ENCODE measurements around the gene PRKAG2.
"Not testable (repeated sequence)": the region's sequence is repeated elsewhere in the genome, so short reads cannot be mapped to it uniquely, and the experiment has no call there.

The PRKAG2 gene

DNA sequence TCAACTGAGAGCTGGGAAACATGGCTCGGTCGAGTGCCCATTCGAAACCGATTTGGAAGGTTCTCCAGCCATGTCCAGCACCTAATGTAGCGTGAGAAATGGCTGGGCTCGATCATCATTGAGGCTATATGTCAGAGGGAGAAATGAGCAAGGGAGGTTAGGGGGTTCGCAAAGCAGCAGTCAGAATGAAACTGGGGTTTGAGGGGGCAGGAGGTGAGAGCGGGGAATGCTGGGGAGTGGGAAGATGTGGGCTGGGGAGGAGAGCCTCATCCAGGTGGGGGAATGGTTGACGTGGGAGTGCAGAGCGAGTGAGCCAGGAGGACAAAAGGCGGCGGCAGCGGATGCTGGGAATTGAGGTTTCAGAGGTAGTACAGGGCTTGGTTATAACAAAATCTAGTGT lies 44.5 kb upstream of the PRKAG2 start:
- TF ChIP-seq, protein P1, sequence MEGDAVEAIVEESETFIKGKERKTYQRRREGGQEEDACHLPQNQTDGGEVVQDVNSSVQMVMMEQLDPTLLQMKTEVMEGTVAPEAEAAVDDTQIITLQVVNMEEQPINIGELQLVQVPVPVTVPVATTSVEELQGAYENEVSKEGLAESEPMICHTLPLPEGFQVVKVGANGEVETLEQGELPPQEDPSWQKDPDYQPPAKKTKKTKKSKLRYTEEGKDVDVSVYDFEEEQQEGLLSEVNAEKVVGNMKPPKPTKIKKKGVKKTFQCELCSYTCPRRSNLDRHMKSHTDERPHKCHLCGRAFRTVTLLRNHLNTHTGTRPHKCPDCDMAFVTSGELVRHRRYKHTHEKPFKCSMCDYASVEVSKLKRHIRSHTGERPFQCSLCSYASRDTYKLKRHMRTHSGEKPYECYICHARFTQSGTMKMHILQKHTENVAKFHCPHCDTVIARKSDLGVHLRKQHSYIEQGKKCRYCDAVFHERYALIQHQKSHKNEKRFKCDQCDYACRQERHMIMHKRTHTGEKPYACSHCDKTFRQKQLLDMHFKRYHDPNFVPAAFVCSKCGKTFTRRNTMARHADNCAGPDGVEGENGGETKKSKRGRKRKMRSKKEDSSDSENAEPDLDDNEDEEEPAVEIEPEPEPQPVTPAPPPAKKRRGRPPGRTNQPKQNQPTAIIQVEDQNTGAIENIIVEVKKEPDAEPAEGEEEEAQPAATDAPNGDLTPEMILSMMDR (IDR thresholded peaks at IDR 0.05; ENCODE audit: insufficient read depth, missing control alignments): no peak
- FAIRE-seq: no peak
- DNase-seq (ENCODE audit: insufficient read length, low spot score): no peak

DNA sequence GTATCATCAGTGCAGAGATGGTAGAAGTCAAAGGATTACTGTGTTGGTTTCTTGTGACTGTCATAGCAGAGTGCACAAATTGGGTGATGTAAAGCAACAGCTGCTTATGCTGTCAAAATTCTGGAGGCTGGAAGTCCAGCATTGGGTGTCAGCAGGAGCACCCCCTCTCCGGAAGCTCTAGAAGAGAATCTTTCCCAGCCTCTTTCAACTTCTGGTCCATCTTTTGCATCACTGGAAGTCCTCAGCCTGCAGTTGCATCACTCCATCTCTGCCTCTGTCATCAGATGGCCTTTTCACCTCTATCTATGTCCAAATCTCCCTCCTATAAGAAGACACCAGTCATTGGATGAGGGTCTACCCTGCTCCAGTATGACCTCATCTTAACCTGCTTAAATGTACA lies 43.6 kb upstream of the PRKAG2 start:
- TF ChIP-seq, protein P1 (IDR thresholded peaks at IDR 0.05; ENCODE audit: insufficient read depth, missing control alignments): no peak
- FAIRE-seq (no peak), DNase-seq (ENCODE audit: insufficient read length, low spot score) (no peak)

DNA sequence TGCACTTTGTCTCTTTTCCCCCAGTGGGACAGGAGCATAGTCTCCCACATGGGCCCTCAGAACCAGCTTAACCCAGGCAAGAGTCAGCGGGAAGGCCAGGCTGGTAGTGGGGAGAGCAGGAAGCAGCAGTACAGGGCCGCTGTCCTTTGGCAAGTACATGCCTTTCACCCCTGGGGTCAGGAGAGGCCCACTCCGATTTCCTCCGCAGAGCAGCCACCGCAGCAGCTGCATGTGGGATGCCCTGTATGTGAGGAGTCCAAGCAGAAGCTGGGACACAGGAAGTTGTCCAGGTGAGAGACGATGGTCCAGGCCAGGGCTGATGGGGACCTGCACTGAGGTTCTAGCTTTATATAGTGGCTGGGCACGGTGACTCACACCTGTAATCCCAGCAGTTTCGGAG lies 42.7 kb upstream of the PRKAG2 start:
- TF ChIP-seq, protein P1 (IDR thresholded peaks at IDR 0.05; ENCODE audit: insufficient read depth, missing control alignments): no peak
- DNase-seq (ENCODE audit: insufficient read length, low spot score): no peak
- FAIRE-seq: no peak

DNA sequence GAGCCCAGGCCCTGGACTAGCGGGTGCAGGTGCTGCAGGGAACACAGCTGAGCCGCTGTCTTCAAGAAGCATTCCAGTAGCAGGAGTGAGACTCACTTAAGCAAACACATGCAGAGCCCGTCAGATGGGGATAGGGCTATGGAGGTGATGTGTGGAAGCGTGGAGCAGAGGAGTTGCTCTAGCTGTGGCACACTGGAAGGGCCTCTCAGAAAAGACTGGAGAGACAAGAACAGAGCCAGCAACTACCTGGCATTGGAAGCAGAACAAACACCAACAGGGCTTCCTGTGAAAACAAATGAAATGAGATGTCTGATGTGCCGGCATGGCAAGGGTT lies 41.6 kb upstream of the PRKAG2 start:
- DNase-seq (ENCODE audit: insufficient read length, low spot score) (no peak), FAIRE-seq (no peak)
- TF ChIP-seq, protein P1 (IDR thresholded peaks at IDR 0.05; ENCODE audit: insufficient read depth, missing control alignments): no peak

DNA sequence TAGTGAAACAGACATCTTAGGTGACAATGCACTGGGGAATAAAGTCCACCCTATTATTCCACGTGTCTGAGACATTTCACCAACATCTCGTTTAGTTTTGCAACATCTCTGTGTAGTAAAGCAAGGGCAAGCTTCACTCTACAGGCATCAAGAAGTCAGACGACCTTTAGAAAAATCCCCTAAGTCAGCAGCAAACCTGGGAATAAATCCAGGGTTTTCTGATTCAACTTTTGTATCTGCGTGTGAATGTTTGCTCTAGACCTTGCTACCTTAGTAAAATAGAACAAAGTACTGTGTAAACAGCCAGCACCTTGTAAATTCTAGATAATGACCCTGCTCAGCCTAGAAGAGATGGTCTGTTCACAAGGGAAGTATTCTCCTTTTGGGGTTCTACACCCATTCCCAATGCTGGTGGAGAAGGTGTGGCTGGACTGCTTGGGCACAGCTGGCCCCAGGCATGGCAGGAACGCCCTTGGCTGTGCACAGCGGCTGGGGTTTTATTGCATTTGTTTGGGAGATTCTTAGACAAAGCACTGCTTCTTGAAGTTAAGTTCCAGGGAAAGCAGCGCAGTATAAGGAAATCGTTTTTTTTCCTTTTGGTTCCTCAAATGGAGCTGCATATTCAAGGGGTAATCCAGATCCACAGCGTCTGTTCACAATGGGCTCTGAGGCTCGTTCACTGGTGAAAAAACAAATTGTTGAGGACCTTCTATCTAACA lies 41.0 kb upstream of the PRKAG2 start:
- DNase-seq (ENCODE audit: insufficient read length, low spot score): no peak
- TF ChIP-seq, protein P1 (IDR thresholded peaks at IDR 0.05; ENCODE audit: insufficient read depth, missing control alignments): no peak
- FAIRE-seq: no peak

DNA sequence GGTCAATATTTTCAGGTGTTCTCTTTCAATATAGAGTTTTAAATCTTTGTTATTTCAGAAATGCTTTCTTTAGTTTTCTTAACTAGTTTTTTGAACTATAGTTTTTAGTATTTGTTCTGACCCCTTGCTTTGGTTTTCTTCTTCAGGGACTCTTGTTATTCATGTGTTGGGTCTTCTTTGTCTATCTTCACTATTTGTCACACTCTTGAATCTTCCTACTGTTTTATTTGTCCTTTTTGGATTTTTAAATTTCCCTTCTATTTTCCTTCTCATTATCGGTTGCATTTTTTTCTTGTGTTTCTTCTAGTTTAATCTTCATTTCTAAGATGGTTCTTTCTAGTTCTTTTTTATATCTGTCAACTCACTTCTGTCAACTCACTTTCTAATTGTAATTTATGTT lies 37.1 kb upstream of the PRKAG2 start:
- TF ChIP-seq, protein P1 (IDR thresholded peaks at IDR 0.05; ENCODE audit: insufficient read depth, missing control alignments): no peak
- no peak for FAIRE-seq
- DNase-seq (ENCODE audit: insufficient read length, low spot score): no peak

DNA sequence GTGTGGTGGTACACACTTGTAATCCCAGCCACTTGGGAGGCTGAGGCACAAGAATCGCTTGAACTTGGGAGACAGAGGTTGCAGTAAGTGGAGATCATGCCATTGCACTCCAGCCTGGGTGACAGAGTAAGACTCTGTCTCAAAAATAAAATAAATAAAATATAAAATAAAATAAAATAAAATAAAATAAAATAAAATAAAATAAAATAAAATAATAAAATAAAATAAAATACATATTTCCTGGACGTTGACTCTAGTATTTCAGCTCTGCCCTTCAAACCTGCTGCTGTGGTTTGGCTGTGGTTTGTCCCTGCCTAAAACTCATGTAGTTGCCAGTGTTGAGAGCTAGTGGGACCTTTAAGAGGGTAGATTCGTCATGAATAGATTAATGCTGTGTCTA lies 33.7 kb upstream of the PRKAG2 start:
- not testable (repeated sequence) for FAIRE-seq; DNase-seq (ENCODE audit: insufficient read length, low spot score)

DNA sequence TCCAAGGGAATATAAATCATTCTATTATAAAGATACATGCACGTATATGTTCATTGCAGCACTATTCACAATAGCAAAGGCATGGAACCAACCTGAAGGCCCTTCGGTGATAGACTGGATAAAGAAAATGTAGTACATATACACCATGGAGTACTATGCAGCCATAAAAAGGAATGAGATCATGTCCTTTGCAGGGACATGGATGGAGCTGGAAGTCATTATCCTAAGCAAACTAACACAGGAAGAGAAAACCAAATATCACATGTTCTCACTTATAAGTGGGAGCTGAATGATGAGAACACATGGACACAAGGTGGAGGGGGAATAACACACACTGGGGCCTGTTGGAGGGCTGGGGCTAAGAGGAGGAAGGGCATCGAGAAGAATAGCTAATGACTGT lies 30.2 kb upstream of the PRKAG2 start:
- DNase-seq (ENCODE audit: insufficient read length, low spot score); FAIRE-seq: not testable (repeated sequence)

Measured in D721Med (cell line).